ENCODE data around the gene HSPA12B.

HSPA12B gene, protein sequence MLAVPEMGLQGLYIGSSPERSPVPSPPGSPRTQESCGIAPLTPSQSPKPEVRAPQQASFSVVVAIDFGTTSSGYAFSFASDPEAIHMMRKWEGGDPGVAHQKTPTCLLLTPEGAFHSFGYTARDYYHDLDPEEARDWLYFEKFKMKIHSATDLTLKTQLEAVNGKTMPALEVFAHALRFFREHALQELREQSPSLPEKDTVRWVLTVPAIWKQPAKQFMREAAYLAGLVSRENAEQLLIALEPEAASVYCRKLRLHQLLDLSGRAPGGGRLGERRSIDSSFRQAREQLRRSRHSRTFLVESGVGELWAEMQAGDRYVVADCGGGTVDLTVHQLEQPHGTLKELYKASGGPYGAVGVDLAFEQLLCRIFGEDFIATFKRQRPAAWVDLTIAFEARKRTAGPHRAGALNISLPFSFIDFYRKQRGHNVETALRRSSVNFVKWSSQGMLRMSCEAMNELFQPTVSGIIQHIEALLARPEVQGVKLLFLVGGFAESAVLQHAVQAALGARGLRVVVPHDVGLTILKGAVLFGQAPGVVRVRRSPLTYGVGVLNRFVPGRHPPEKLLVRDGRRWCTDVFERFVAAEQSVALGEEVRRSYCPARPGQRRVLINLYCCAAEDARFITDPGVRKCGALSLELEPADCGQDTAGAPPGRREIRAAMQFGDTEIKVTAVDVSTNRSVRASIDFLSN

DNA sequence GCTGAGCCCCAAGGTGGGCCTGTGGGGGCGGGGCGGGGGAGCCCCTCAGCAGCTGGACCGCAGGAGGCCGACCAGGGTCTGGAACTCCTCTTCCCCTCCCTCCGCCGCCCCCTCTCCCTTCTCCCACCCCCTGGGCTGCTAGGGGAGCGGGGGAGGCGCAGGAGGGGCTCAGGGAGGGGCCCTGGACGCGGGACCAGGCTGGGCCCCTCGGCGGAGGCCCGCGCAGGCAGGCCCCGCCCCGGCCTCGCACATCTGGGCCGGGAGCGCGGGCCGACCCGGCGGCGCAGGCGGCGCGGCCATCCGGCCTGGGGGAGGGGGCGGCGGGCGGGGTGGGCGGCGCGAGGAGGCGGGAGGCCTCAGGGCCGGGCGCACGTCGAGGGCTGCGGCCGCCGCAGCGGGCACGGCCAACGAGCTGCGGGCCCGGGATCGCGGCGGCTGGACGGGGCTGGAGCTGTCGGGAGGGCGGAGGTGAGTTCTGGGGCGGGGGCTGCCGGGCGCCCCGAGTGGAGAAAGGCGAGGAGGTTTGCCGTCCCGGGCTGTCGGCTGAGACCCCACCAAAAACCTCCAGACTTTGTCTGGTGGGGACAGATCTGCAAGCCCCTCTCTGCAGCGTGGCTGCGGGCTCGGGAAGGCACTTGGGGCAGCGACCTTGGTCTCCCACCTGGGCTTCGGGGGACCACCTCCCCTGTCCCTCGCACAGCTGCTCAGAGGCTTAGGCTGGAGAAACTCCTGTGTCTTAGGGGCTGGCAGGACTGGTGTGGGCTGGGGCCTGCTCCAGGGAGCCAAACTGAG, at the start of gene HSPA12B:
Gene HSPA12B, plus strand, starts transcription at position 359 of the 792 bp plus-strand sequence. CDS start 5,990 bp downstream, outside the sequence.
- DNase-seq: no peak

GRCh38 chr20:3685341-3685740, 47.1 kb upstream of the HSPA12B start:
- no peak for DNase-seq

DNA sequence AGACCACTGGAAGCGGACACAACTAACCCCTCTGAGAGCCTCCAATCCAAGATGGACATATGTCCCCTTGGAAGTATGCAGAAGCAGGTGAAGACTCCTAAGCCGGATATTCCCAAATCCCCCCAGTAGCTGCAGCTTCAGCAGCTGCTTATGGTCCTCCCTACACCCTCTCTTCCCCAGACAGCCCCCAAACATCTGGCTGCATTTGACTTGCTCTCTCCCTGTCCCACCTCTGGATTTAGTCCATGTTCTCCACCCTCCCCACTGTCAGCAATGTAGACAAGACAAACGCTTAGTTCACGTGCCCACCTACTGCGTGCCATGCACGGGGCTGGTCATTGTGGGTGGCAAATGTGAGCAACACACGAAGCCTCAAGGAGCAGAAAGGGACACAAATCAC, 46.1 kb upstream of the HSPA12B start:
- no peak for DNase-seq

- DNase-seq: peak; percentile 35
Measured at GRCh38 chr20:3686867-3687321, 45.6 kb upstream of the HSPA12B start.

DNA sequence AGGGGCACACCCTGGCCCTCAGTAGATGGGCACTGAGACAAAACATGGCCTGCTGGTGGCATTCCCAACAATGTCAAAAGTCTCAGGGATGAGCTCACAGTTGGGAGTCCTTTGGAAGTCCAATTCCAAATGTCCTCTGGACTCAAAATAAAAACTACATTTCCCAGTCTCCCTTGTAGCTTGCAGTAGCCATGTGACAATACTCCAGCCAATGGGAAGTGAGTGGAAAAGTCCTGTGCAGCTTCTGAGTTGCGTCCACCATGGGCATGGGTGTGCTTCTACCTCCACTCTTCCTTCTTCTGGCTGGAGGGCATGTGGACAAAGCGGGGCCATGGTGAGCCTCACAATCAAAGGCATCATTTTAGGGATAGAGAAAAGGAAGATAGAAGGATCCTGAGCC, 44.8 kb upstream of the HSPA12B start:
- peak; percentile 3 for DNase-seq

DNA sequence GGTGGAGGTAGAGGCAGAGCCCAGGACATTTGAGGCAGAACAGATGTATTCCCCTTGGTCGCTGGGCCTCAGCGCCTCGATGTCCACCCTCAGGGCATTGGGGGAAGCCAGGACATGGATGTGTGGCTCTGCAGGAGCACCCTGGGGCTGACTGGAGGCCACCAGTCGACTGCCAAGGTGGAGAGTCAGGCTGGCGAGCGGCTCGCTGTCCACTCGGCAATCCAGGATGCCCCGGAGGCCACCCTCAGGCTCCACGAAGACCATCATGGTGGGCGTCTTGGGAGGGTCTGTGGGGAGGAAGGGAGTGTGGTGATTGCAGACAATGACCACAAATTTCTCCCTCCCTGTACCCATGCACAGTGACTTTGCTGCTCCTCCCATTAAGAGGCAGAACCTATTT, 42.5 kb upstream of the HSPA12B start:
- DNase-seq: no peak

GRCh38 chr20:3690413-3690812, 42.1 kb upstream of the HSPA12B start:
- DNase-seq: peak; percentile 3

DNA sequence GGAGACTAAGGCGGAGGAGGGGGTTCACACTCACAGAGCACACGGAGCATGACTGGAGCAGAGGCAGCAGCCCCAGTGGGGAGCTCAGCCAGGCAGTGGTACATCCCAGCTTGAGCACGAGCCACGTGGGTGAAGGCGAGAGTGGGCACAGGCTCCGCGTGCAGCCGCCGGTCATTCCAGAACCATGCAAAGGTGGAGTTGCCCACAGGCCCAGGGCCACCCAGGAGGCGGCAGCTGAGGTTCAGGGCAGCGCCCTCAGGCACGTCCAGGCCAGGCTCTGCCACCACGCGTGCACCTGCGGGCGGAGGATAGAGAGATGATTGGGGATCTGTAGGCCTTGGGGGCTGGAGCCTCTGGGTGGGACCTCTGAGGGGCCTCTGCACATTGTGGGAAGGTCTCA, 41.2 kb upstream of the HSPA12B start:
- DNase-seq: no peak

DNA sequence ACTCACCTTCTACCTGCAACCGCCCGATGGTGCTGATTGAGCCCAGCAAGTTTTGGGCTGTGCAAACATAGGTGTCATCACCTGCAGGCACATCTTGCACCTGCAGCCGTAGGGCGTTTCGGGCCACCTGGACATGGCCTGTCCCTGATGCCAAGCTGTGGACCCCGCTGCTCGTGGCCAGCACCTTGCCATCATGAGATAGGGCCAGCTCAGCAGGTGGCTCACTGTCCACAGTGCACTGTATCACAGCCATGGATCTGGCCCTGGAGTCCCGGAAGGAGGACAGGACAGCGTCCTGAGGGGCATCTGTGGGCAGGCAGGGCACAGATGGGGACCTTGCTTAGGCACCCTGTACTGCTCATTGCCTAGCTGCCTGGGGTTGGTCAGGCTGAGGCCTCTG, 40.6 kb upstream of the HSPA12B start:
- DNase-seq: no peak

DNA sequence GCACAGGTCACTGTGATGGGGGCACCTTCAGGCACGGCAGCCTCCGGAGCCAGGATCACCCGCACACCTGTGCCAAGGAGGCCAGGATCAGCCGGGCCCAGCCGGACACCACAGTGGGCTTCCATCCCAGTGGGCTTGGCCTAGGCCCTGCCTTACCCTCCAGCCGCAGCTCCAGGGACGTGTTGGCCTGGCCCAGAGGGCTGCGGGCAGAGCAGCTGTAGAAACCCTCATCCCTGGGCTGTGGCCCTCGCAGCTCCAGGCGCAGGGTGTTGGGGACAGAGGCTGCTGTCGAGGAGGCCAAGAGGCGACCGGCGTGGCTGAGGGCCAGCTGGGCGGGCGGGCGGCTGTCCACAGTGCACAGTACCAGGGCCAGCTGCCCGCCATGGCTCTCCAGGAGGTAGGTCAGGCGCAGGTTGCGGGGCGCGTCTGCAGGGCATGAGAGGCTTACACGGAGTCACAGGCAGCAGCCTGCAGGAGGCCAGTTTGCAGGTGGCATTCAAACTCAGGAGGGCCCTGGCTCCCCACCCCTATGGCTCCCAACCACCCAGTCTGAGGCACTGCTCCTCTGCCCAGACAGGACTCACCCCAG, 39.7 kb upstream of the HSPA12B start:
- no peak for DNase-seq

- no peak for DNase-seq
Measured at GRCh38 chr20:3693376-3693775, 39.1 kb upstream of the HSPA12B start.

DNA sequence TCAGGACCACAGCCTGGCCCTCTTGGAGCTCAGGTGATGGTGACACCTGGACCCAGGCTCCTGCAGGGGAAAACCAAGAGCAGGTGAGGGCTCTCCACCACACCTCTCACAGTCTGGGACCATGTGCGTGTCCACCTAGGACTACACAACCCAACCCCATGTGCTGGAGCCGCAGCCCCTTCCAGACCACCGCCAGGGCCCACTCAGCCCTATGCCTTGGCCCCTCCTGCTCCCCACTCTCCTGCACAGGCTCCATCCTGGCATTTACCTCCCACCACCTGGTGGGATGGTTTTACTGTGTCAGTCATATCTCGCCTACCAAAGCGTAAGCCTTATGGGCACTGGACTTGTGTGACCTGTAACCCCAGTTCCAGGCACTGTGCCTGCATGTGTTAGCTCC, 37.6 kb upstream of the HSPA12B start:
- DNase-seq: no peak

DNA sequence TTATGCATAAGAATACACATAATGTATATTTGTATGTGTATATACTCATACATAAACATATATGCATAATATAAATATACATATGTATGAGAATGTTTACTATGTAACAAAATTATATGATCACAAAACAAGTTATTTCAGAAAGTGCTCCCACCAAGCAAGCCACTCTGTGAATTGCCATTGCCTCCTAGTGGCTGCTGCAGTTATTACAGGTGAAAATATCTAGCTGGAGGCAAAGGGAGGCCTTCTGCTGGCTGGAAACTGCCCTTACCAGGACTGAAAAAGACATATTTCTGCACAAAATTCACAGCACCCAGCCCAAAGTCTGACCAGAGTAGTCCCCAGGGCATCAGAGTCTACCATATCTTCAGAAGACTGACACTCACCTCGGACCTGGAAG, 36.3 kb upstream of the HSPA12B start:
- DNase-seq: peak; percentile 7

DNA sequence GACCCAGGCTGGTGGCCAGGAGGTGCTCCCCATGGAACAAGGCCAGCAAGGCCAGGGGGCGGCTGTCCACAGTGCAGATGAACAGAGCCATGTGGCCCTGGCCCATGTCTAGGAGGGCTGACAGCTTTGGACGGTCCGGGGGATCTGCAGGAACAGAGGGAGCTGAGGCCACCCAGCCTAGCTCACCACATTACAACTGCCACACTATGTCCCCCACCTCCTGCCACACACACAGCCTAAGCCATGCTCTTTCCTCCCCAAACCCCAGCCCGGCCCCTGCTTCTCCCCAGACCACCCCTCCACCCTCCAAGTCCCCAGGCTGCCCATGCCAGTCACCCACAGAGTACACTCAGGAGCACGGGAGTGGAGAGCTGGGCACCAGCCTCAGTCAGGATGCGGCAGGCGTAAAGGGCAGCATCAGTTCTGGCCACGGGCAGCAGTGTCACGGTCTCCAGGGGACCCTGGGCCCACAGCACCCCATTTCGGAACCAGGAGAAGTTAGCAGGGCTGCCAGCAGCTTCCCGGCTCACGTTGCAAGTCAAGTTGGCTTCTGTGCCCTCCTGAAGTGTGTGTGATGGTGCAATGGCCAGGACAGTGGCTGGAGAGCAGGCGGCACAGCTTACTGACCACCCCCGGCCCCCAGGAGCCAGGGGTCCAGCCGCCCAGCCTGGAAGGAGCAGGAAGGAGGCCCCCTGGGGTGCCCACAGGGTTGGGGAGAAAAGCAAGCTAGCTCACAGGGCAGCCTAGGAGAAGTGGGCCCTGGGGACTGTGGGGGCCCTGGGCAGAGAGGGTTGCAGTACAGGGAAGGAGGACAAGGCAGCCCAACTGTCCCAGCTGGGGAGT, 35.5 kb upstream of the HSPA12B start:
- no peak for DNase-seq

DNA sequence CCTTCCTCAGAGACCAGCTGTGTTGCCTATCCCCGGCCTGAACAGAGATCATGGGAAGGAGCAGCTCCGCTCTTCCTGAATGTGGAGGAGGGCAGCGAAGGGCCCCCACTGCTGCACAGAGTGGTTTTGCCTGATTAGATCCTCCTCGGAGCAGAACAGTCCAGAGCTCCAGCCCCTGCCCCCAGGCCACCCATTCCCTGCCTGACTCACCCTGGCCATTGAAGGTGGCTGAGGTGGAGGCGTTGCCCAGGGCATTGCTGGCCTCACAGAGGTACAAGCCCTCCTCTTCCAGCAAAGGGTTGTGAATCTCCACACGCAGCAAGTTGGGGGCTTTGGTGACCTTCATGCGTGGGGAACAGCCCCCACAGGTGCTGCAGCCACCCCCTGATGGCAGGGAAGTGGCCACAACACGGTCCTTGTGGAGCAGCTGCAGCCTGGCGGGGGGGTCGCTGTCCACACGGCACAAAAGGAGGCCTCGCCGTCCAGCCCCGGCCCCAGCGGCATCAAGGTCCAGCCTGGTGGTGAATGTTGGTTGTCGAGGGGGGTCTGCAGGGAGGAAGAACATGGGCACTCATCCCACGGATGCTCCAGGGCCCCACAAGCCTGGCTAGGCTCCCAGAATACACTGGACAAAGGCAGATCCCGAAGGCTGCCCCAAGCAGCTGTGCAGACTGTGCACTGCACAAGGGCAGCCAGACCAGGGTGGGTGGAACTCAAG, 34.7 kb upstream of the HSPA12B start:
- no peak for DNase-seq

DNA sequence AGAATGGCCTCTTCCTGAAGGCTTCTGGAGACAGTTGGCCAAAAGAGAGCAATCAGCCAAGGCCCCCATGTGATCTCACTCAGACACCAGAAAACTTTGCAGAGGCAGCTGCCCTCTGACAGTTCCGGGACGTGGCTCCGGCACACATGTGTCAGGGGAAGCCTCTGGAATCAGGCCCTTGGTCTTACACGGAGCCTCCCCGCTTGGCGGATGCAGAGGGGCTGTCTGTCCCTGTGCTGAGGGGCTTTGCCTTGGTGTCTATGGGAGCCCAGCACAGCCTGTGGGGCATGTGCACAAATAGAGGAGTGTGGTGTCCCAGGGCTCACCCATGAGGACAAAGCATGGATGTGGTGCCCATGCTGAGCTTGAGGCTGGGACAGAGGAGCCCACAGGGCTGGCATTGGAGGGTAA, 33.9 kb upstream of the HSPA12B start:
- no peak for DNase-seq

- no peak for DNase-seq
Measured at GRCh38 chr20:3699037-3699436, 33.4 kb upstream of the HSPA12B start.

DNA sequence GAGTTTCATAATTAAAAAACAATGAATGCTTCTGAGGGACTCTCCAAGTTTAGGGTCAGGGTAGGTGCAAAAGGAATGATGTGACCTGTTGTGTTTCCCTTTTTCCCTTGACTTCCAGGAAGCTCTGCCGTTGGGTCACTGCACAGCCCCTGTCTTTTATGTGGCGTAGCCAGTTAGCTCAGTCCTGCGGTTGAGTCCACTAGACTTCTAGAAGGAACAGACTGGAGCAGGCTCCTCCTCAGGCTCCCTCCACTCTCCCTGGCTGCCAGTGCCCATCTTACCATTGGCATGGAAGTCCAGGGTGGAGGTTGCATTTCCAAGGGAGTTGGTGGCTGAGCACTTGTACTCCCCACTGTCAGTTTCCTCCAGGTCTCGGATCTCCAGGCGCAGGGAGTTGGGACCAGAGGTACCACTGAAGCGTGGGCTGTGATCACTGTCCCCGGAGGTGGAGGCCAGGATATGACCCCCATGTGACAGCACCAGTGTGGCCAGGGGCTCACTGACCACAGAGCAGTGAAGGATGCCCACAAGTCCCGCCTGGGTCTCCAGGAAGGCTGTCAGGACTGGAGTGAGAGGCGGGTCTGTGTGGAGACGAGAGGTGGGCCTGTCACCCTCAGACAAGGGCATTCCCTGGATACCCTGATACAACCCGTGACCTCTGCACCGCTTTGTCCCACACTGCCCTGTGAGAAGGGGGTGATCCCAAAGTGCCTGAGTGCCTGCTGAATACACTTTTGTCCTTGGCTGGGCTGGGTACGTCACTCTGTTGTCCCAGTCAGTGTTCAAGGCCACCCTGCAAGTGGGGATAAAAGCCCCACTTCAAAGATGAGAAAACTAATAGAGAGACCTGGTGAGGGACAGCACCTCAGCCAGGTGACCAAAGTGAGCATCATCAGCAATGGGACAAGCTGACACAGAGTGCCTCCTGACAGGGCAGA, 31.2 kb upstream of the HSPA12B start:
- DNase-seq: no peak

DNA sequence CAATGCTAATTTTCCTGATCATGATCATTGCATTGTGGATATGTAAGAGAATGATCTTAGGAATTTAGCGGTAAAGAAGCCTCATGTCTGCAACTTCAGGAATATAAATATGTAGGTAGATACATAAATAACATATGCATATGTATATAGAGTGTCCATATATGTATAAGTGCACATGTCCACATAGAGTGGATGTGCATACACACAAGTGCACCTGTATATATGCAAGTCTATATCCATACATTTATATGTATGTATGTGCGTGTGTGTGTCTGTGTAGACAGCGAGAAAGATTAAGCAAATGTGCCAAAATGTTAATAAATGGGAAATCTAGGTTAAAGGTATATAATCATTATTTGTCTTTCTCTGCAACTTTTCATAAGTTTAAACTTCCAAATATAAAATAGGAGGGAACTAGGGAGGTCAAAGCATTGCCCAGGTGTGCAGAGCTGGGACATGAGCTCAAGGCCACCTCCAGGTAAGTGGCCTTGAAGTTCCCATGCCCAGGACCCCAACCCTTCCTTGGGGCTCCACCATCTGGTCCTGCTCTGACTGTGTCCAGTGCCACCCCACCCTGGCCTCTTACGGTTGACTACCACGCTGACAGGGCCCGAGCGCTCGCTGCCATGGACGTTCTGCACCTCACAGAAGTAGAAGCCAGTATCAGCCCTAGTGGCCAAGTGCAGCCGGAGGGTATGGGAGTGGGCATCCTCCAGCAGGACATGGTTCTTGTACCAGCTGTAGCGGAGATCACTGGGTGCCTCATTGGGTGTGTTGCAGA, 29.7 kb upstream of the HSPA12B start:
- no peak for DNase-seq
